HG03439 (cell line): ENCODE data around the gene BBX.

Source experiments
- ATAC-seq: cut with Tn5 transposase; IDR thresholded peaks from one replicate; pipeline ENCODE4 v1.9.1; 2021; ENCODE audit warnings: mild to moderate bottlenecking, moderate library complexity; ENCODE audit not compliant: unreplicated experiment

Gene BBX

DNA sequence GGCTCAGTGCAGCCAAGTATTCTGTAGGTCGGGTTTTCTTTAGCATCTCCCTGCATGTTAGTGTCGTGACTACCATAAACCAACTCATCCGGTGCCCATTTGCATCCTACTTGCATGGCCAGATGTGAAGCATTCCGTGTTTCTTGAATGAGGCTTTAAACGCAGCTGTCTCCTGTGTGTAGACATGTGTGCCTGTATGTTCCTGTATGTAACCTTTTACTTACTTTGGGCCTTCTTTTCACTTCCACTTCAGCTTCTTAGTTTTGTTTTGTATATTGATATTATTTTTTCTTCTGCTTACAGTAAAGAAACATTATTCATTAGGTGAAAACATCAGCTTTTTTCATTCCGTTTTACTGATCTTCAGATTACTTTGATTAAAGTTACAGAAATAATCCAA is 267.9 kb downstream of the BBX start:
- ATAC-seq = no peak

DNA sequence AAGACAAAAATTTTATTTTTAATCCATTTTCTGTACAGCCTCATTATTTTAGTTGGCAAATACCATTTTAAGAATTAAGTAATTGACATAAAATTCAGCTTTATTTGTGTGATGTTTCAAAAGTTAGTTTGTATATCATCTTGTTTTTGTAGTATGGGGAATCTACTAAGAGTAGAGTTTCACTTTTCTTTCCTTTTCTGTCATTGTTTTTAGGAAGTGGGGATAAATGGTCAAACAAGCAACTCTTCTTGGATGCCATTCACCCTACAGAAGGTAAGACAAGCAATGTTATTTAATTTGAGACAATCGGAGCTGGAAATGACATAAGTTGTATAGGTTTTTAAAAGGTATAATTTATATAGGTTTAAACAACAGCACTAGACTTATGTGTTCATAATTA is 268.3 kb downstream of the BBX start:
- no peak for ATAC-seq

DNA sequence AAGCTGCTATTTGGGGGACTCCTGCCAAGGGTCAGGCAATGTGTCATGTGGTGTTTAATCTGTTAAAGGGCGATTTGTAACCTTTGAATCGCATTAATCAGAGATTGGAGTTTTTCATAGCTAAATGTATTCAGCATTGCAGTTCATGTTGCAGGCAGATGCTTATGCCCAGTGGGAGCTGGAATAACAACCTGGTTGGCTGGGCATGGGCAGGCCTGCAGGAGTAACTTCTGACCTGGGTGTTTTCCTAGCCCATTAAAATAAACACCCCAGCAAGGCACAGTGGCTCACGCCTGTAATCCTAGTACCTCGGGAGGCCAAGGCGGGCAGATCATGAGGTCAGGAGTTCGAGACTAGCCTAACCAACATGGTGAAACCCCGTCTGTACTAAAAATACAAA is 268.7 kb downstream of the BBX start:
- ATAC-seq = no peak

DNA sequence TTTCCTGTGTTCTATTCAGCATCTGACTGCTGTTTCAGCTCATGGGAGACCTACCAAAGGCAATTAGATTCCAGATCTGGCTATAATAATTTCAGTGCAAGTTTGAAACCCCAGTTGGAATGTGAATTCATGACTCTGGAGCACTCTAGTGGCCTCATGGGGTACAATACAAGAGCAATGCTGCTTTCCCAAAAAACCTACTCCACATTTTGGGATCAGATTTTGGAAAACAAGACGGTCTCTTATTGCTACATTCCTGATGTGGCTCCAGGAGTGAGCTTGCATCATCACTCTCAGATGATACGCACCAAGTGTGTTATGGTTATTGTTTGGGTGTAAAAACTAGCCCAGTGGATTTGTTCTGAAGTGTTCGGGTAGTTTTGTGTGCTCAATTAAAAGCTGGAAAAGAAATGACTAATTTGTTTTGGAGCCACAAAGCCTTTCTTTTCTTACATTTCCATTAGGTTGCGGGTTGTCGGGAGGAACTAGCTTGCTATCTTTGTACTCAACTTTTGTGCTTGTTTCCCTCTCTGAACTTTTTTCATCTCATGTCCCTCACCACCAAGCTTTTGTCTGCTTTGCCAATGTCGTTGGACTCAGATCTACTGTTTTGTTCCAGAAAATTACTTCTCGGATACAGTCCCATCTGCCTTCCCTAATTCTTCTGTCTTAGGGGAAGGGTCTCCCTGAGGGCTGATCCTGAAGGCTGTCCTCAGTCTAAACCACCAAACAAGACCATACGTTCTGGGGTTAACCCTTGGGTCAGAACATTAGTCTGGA is 272.1 kb downstream of the BBX start:
- no peak for ATAC-seq

DNA sequence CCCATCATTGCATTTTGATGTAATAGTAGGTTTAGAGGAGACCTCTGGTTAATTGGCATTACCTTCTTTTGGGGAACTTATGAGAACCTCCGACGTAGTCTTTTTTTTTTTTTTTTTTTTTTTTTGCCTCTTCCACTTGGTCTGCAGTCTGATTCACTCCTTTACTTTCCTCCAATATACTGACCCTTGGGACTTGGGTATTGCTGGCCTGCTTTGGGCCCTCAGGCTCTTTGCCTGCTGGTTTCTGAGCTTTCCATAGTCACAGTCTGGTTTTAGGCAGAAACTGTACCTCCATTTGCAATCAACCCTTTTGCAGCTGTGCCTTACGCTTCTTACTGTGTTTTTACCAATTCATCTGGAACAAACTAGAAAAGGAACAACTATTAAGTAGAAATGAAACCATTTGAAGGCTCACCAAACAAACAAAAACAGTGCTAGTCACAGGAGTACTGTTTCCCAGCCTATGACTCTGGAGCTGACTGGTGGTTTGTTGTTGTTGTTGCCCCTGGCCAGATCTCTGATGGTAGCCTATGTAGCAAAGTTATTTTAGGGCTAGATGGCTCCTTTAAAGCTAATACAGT is 272.8 kb downstream of the BBX start:
- ATAC-seq = no peak

DNA sequence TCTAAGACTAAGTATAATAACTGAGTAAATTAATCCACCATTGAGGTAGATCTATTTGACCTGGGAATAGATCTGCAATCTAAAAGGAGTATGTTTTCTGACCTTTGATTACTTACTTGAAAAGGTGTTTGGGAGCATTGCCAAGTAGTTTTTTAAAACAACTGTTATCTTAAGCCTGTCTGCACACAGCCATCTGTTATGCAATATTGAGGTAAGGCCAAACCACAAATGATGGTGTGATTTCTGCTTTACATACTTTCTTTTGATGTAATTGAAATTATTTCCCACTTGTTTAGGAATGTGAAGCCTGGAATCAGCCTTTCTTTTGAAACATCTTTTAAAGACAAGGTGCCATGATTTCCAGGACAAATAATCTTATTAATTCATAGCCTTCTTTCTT is 274.0 kb downstream of the BBX start:
- ATAC-seq = no peak

DNA sequence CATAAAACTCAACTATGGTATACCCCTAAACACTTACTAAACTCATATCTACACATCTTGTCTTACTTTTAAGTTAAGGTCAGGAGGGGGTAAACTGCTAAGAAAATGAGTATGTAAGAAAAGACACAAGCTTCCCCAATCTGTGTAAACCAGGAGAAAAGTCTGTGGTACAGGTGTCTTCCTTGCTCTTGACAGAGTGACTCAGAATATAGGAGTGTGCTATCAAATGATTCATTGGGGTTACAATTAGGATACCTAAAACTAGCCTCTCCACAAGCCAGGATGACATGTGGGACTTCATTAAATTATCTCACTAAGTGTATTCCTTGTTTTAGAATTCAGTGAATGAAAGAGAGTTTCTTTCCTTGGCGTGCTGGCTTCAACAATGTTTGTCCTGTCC is 274.8 kb downstream of the BBX start:
- no peak for ATAC-seq

DNA sequence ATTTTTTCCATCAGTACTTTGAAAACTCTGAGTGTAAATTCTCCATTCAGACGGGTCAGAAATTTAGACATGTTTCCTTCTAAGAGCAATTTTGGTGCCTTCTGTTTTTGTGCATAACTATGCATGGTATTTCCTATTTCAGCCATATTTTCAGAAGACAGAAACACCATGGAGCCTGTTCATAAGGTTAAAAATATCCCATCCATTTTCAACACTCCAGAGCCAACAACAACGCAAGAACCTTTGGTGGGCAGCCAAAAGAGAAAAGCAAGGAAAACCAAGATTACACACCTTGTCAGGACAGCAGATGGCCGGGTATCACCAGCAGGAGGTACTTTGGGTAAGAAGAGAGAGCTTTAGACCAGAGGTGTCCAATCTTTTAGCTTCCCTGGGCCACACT is 275.6 kb downstream of the BBX start:
- ATAC-seq = no peak

DNA sequence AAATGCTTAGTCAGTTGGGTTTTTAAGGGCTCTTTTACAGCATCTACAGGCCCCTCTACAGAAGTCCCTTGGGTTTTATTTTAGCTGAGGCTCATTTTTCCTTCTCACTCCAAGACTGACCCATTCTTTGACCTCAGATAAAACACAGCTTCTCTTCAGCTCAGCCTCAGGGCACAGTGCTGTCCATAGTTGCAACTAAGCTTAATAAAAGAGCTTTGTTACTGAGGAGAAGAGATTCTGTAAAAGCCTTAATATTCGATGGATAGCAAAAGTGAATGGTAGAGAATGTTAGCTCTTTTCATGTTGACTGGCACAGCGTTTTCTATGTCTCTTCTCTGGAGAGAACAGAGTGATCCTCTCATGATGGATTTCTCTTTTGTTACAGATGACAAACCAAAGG is 277.9 kb downstream of the BBX start:
- no peak for ATAC-seq

DNA sequence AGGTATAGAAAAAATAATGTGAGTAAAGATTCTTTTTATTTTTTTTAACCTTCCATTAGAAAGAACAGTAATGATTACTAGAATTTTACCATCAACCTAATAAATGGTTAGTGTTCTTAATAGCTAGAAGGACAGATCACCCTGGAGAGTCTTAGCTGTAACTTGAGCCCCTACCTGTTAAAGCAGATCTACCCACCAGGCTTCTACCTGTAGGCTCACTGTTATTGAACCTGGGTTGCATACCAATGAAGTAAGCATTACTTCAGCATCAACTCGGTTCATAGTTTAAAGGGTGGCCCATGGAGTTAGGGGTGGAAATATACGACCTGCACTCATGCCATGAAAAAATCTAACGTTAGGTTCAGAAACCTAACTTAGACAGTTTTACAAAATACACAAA is 280.4 kb downstream of the BBX start:
- no peak for ATAC-seq

DNA sequence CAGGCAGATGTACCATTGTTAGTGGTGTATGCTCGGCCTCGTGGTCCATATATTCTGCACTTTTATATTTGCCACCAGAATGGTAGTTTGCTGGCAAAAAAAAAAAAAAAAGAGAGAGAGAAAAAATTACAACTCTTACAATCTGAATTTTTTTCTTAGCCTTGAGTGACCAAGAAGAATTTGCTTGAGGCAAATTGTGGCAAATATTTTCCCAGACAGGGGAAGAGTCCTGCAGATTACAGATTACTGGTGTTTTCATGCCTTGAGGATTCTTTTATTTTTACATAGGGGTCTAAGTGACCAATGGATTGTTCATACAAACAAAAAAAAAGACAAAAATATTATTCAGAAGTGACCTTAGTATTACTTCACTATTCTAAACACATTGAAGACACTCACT is 283.3 kb downstream of the BBX start:
- ATAC-seq = no peak

DNA sequence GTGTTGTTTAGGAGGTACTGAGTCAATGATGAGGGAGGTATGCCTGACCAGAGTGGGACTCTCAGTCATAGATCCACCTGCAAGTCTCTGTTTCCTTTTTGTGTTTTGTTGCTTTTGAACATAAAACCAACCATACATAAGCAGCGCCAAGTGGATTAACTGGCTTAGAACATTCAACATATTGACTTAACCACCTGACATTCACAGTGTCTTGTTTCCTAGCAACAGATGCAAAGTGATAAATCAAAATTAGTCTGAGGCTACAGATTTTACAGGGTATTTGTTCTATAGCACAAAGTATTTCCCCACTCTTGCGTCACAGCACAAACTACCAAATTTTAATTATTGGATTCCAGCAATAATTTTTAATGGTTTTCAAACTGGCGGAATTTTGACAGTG is 283.8 kb downstream of the BBX start:
- no peak for ATAC-seq

DNA sequence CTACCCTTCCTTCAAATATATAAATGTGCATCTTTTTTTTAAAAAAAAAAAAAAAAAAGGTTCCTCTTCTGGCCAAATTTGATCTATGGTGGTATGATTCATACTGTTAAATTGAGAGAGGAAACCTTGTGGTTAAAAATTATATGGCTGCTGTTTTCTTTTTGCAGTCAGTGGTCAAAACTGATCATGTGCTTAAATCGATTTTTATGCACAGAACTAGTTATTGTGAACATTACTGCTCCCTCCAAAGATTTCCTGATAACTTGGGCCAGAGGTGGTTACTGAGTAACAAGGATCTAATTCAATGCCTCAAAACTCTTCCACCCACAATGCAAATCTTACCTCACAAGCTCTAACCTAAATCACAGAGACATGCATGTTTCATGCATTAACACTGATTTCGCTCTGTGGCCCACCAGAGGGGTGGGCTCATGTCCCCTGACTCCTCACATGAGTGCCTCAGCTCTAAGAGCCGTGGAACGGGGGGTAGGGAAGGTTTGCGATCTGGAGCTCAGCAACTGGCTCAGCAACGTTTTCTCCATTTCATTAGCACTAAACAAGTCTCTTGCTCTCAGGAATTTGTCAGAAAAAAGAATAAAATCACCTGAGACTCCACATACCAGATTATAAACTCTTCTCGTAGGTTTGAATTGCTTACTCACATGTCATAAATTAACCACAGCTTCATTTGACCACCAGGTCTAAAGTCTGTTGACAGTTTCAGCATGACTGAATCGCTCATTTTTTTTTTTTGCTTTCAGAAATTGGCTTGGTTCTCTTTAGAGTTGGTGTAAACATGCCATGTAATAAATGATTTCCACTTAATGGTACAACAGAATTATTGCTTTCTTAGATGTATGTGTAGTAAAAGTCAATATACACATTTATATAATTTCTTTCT is 287.7 kb downstream of the BBX start:
- no peak for ATAC-seq

DNA sequence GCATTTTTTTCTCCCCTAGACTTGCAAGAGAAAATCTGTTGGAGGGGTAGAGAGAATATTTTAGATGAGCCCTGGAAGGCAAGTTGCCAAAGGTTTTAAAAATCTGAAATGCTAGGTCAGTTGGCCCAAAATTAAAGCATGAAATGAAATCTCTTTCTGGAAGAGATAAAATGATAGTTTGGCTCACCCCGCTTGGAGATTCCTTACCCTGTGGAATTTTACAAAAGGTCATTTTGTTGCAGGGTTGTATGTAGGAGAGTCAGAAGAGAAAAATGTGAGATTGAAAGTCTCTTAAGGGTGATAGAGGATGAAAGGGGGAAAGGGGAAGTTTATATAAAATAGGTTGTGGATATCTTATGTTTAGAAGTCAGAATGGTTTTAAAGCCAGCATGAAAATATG is 290.3 kb downstream of the BBX start:
- ATAC-seq = no peak

DNA sequence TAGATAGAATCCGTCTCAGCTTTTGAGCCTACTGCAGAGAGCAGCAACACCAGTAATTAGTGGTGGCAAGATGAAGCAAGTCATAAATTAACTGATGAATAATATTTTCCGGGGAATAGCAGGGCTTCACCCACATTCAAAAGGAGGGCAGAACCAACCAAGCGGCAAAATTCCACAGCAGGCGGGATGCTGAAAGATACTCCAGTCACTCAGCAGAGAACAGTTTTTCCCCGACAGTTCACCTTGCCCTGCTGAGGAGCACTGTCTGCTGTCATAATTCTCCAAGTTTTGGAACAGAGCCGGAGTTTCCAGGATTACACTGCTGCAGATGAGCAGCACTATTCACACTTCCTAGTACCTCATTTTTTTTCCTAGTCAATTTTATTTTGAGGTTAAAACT is 293.3 kb downstream of the BBX start:
- ATAC-seq = no peak

DNA sequence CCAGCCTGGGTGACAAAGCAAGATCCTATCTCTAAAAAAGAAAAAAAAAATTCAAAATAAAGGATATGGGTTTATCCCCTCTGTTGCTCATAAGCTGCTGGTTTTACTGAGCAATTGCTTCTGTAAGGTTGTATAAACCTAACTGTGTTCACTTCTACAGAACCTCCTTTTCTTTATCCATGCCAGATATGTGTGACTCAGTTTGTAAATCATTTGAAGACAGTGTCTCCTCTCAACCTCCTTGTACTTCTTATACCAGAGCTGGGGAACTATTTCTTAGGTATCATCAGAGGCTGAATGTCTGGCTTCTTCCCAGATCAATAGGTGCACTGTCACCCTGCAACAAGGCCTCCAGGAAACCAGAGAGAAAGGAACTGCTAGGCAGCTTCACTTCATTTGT is 294.3 kb downstream of the BBX start:
- ATAC-seq = no peak

DNA sequence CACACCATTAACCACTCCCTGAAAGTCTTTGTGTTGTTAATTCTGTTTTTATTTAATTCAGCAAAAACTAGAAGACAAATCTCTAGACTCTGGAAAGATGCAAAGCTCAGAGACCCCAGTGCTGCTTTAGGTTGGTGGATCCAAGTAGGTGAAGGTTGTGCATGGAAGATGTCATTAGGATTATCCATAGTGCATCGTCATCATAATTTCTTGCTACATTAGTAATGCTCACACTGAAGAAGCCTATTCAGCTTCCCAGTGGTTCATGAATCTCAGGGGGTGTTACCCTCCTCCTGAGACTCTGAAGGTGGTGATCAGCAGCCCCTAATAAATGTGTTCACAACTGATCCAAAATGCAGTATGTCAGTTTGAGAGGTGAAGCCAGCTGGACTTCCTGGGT is 295.3 kb downstream of the BBX start:
- ATAC-seq = no peak

DNA sequence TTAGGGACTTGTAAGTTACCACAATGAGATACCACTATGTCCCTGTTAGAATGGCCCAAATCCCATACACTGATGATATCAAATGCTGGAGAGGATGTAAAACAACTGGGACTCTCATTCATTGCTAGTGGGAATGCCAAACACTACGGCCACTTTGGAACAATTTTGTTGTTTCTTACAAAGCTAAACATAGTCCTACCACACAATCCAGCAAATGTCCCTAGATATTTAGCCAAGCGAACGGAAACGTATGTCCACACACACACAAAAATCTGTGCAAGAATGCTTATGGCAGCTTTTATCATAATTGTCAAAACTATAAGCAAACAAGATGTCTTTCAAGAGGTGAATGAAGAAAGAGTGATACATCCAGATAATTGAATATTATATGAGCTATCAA is 296.9 kb downstream of the BBX start:
- ATAC-seq = no peak

DNA sequence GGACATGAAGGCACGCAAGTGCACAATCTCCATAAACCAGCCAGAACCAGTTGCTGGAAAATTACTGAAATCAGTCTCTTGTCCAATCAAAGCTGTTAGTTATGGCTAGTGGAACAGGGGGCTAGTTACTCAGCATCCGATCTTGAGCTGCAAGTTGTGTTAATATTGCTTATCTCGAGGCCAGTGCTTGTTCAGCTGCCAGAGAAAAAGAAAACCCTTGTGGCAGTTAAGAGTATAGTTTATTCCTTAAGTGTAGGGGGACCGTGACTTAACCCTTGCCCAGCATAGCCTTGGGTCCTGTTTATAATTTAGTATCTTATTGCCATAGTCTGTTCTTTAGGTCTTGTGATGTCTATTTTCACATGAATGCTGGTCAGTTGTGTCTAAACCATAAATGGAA is 299.5 kb downstream of the BBX start:
- ATAC-seq = no peak

DNA sequence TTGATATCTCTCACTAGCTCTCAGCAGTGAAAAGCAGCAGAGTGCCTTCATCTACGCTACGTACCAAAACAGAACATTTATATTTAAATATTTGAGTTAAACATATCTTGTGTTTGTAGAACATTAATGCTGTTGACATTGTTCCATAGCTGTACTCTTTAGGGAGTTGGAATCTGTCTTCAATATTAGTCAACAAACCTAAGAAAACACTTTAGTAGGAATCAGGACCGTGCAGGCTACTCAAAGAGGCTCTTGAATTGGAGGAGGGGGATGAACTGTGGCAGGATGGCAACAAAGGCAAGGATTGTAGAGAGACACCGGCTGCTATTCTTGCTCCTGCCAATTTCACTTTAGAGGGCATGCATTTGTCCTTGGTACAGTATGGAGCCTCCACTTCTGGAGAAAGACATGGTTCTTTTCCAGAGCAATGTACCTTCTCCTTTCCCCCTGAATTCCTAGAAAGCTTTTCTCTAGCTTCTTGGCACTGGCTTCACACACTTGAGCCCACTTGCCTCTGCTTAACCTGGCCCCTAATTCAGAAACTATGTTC is 302.1 kb downstream of the BBX start:
- no peak for ATAC-seq

DNA sequence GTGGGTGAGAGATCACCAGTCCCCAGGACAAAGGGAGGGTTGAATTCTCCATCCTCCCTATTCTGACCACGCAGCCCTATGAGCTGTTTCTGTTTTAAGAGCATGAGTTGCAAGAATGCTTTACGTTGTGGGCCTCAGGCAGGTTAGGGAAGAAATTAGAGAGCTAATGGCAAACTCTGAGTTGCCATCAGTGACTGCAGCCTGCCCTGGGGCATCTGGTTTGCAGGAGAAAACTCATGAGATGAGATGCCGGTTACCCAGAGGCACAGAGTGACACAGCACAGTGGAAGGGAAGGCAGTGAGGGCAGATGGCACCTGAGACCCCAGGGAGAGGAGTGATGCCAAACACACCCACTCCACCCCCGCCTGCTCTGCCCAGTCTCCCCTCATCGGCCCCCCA is 302.8 kb downstream of the BBX start:
- no peak for ATAC-seq

DNA sequence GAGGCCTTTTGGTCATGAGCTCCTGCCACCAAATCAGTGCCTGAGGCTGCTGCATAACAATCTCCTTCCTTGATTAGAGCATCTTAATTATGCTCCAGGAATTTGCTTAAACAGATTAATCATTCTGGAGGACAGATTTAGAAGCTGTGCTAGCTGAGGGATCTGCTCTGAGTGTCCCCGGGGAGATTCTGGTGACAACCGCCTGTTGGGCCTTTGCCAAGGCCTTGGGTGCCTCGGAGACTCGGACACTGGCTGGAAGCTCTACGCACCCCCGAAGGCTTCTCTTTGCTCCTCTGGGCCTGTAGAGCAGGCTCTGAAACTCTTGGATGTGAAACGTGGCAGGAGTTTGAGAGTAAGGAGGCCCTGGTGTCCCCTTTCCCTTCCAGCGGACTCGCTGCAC is 304.0 kb downstream of the BBX start:
- no peak for ATAC-seq
